GM18505 (cell line): ENCODE data around the gene LRRC45.

Experiments
- ATAC-seq: cut with Tn5 transposase; IDR thresholded peaks from one replicate; pipeline ENCODE4 v1.9.1; 2021; ENCODE audit not compliant: unreplicated experiment
- POLR2A ChIP-seq: IDR thresholded peaks from 4 replicates; pipeline ENCODE4 v1.6.1; 2011; ENCODE audit warnings: borderline replicate concordance; ENCODE audit not compliant: insufficient read depth, insufficient read length; ENCODE audit errors: extremely low read depth

LRRC45 gene

GRCh38 chr17:82007228-82007494 lies 15.9 kb upstream of the LRRC45 start:
- ATAC-seq = no peak
- no peak for TF ChIP-seq POLR2A

- TF ChIP-seq POLR2A = no peak
- ATAC-seq = no peak
Observed at GRCh38 chr17:82007495-82008257, 15.4 kb upstream of the LRRC45 start.

DNA sequence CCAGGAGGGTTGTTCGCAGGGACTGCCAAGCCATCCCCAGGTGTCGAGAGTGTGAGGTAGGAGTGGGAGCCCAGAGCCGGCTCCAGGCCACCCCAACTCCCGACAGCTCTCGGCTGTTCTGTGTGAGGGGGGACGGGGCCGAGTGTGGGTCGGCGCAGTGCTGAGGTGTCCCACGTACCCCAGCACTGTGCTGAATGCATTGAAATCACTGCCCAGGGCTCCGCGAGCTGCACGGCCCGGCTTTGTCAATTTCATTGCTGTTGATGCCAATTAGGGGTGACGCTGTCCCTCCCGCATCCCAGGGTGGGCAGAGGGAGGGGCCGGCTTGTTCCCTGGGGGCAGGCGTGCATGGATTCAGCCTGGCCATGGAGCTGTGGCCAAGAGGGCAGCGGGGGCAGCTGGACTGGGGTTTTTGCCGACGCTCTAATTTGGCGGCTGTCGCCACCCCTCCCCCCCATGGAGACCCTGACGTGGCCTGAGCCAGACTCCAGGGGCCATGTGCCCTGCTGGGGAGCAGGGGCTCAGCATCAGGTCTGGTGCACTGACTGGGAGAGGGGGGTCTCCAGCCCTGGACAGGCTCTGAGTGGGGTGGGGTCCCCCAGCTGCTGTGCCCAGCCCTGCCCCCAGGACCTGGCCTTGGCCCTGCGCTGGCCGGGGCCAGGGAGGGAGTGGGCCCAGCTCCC lies 14.7 kb upstream of the LRRC45 start:
- TF ChIP-seq POLR2A = no peak
- ATAC-seq = no peak

DNA sequence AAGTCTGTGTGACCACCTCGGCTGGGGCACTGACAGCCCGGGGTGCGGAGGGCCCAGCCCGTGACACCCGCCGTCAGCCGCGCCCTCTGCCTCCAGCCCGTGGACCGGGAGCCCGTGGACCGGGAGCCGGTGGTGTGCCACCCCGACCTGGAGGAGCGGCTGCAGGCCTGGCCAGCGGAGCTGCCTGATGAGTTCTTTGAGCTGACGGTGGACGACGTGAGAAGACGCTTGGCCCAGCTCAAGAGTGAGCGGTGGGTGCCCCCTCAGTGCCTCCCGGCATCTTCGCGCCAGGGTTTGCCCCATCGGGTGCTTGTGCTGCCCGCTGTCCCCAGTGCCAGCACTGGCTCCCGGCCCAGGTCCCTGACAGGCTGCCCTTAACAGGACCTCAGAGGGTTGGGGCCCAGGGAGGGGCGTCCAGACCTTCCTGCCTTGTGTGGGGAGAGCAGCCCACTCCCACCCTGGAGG lies 14.1 kb upstream of the LRRC45 start:
- ATAC-seq = no peak
- TF ChIP-seq POLR2A = no peak

- ATAC-seq = no peak
- no peak for TF ChIP-seq POLR2A
Observed at GRCh38 chr17:82009413-82009812, 13.7 kb upstream of the LRRC45 start.

DNA sequence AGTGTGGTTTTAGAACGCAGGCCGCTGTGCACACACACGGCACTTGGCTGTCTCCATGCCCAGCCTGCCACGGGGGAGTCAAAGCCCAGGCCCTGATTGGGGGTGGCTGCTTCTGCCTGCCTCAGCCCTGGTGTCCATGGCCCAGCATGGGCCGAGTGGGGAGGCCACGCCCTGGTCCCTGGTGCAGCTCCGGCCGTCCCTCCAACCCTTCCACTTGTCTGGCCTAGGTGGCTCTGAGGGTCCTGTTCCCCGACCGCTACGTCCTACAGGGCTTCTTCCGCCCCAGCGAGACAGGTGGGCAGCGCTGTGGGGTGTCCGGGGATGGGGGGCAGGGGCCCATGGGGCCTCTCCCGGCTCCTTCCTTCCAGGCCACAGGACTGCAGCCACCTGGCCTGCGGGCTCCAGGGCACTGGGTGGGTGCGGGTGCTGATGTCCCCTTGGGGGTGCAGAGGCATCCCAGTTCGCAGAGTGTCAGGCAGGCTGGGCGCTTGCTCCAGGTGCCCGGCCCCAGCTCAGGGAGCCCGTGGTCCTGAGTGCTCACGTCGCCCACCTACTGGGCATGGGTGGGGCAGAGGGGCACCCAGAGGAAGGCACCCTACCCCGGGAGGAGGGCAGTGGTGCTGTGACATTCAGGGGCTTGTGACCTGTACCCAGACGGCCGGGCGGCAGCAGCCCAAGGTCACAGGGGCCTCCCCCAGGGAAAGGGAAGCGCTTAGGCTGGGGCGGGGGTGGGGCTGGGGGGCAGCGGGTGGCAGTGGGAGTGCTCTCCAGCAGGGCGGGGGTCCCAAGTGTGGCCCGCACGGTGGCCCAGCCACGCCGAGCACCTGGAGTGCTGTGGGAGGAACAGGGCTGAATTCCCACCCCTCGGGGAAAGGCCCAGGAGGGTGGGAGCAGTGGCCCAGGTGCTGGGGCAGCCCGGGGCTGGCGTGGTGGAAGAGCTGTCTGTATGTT lies 12.3 kb upstream of the LRRC45 start:
- no peak for TF ChIP-seq POLR2A

GRCh38 chr17:82011617-82012187 lies 11.4 kb upstream of the LRRC45 start:
- ATAC-seq = no peak
- TF ChIP-seq POLR2A = no peak

More for the DNA sequence above, 12.3 kb upstream of the LRRC45 start:
- no peak for ATAC-seq

DNA sequence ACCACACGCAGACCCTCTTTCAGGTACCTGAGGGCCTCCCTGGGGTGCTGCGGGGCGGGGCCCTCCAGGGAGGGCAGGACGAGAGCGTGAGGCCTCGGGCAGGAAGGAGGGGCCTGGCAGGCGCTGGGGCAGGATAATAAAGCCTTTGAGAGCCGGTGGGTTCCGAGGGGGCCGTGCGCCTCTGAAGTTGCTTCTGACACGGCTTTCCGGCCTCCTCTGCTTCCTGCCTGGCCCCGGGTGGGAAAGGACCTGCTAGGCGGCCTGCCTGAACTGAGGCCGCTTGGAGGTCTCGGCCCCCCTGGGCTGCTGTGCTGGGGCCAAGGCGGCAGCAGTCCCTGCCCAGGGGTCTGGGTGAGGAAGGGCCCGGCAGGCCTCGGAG lies 10.9 kb upstream of the LRRC45 start:
- no peak for TF ChIP-seq POLR2A
- ATAC-seq = no peak

GRCh38 chr17:82012640-82013295 lies 10.3 kb upstream of the LRRC45 start:
- ATAC-seq = no peak
- no peak for TF ChIP-seq POLR2A

DNA sequence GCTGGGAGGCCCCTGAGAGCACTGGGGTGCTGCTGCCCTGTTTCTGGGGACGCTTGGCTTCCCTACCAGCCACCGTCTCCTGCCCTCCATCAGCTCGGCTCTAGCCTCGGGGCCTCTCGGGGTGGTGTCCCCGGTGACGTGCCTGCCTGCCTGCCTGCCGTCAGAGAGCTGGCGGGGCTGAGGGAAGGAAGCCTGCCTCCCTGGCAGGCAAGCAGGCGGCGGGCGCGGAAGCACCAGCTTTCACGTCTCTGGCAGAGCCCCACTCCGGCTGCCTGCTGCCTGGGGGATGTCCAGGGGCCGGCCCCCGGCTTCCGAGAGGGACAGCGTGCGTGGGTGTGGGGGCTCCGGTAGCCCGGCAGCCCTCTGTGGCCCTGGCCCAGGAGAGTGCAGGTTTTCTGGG lies 9.8 kb upstream of the LRRC45 start:
- TF ChIP-seq POLR2A = no peak
- no peak for ATAC-seq

GRCh38 chr17:82013772-82014321 lies 9.3 kb upstream of the LRRC45 start:
- ATAC-seq = no peak
- no peak for TF ChIP-seq POLR2A

DNA sequence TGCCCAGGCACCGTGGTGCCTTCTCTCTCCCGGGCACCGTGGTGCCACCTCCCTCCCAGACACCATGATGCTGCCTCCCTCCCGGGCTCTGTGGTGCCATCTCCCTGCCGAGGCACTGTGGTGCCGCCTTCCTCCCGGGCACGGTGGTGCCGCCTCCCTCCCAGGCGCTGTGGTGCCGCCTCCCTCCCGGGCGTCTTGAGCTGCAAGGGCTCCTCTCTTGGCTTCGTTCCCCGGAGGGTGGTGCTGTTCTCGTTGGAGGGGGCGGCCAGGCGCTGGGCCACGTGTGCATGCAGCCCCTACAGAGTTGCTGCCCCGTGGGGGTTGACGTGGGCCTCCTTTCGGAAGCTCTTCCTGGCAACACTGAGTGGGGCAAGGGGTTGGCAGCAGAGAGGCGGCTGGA lies 8.7 kb upstream of the LRRC45 start:
- no peak for ATAC-seq
- TF ChIP-seq POLR2A = no peak
